Hepatocyte (in vitro differentiated cells): ENCODE measurements around the gene PROZ.

ENCODE experiments used
- EZH2 ChIP-seq: fragments of 200-600 bp; sonication (generic); IDR thresholded peaks from 2 replicates; pipeline ENCODE4 v1.6.1; 2016; ENCODE audit warnings: antibody characterized with exemption, mild to moderate bottlenecking, borderline replicate concordance
- EZH2phosphoT487 ChIP-seq: fragments of 200-600 bp; sonication (generic); IDR thresholded peaks from one replicate; pipeline ENCODE4 v1.6.1; 2018; ENCODE audit warnings: antibody characterized with exemption, mild to moderate bottlenecking, low read depth, moderate library complexity; ENCODE audit not compliant: unreplicated experiment, severe bottlenecking
- TF ChIP-seq, protein P1 (sequence below): fragments of 200-600 bp; sonication (generic); IDR thresholded peaks from 2 replicates; pipeline ENCODE4 v1.5.1; 2016; ENCODE audit warnings: antibody characterized with exemption, mild to moderate bottlenecking; ENCODE audit not compliant: poor library complexity

DNA sequence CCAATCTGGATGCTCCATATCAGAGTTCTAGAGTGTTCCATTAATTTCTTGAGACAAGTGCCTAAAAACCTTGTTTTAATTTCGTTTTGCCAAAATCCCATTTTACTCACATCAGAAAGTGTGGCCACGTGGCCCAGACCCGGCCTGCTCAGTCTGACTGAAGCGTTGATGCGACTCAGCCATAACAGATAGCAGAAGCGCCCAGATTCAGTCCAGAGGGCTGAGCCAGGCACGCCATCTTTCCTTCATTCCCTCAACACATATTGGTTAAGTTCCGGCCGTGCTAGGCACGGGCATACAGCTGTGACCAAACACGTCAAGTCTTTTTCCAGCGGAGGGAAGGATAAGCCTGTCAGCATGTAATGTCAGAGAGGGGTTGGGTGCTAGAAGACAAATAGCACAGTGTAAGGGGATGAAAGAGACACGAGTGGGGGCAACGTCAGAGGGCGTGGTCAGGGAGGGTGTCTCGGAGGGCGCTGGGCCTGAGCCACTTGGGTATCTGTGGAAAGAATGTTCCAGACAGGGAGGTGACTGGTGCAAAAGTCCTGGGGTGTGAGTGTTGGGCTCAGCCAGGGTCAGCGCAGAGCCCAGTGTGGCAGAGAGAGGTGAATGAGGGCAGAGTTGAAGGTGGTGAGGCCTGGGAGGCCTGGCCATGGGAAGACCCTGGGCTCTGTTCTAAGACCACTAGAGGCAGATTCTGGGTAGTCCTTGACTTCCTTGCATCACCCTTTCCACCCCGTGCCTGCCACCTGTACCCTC lies 32.8 kb upstream of the PROZ start:
- TF ChIP-seq, protein P1, sequence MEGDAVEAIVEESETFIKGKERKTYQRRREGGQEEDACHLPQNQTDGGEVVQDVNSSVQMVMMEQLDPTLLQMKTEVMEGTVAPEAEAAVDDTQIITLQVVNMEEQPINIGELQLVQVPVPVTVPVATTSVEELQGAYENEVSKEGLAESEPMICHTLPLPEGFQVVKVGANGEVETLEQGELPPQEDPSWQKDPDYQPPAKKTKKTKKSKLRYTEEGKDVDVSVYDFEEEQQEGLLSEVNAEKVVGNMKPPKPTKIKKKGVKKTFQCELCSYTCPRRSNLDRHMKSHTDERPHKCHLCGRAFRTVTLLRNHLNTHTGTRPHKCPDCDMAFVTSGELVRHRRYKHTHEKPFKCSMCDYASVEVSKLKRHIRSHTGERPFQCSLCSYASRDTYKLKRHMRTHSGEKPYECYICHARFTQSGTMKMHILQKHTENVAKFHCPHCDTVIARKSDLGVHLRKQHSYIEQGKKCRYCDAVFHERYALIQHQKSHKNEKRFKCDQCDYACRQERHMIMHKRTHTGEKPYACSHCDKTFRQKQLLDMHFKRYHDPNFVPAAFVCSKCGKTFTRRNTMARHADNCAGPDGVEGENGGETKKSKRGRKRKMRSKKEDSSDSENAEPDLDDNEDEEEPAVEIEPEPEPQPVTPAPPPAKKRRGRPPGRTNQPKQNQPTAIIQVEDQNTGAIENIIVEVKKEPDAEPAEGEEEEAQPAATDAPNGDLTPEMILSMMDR = no peak
- no peak for TF ChIP-seq EZH2phosphoT487
- no peak for TF ChIP-seq EZH2
